Pancreas (tissue), 10 donors: Measurements from ENCODE around the gene GLI2. TPM values are rescaled to one million over a fixed set of nuclear protein-coding genes. Genes with fewer than 3 reads are reported as not detected.

Experiments used
- ATAC-seq, 4 donors: fragments of 200-7000 bp; cut with Tn5 transposase; one replicate each; pipeline versions ENCODE4 v1.8.0 to v1.9.1; 2020; ENCODE audit warnings: mild to moderate bottlenecking in 4 of 4, moderate library complexity in 4 of 4
- DNase-seq, 6 donors: peaks; one replicate each; pipeline ENCODE4 v3.0.0-alpha.2; 2020
- FAIRE-seq: peaks from 2 replicates; lab custom pipeline; 2012; peaks lifted over from hg19 to GRCh38; lab: Jason Lieb, UNC
- H3K27ac ChIP-seq, 4 donors: fragments of 200-600 bp; sonication (generic); 1 replicate in 3 of 4; 2 replicates in 1 of 4; pipeline versions ENCODE4 v1.5.0 to v1.8.0; 2020
- H3K27me3 ChIP-seq, 4 donors: fragments of 200-600 bp; one replicate each; pipeline ENCODE4 v1.8.0; 2021
- H3K36me3 ChIP-seq, 3 donors: fragments of 200-600 bp; sonication (generic) in 1 of 3; one replicate each; pipeline versions ENCODE4 v1.5.0 to v1.8.0; 2020 to 2021
- H3K4me1 ChIP-seq, 3 donors: fragments of 200-600 bp; one replicate each; pipeline ENCODE4 v1.8.0; 2021
- H3K4me3 ChIP-seq, 4 donors: fragments of 200-600 bp; sonication (generic) in 2 of 4; one replicate each; pipeline versions ENCODE4 v1.5.0 to v1.8.0; 2020 to 2021
- H3K9me3 ChIP-seq, 4 donors: fragments of 200-600 bp; one replicate each; pipeline ENCODE4 v1.8.0; 2021
- CTCF ChIP-seq, 4 donors: fragments of 200-600 bp; sonication (generic) in 3 of 4; IDR thresholded peaks; one replicate each; pipeline versions ENCODE4 v1.5.0 to v1.8.0; 2021; ENCODE audit warnings: antibody characterized with exemption in 4 of 4
- WGBS, 2 donors: extraction: QIAGEN DNeasy Blood & Tissue Kit; methylation state at CpG; one replicate each; pipeline ENCODE4 v1.1.7; 2013; 5-methylcytosine and 5-hydroxymethylcytosine counted together
- intact Hi-C, 3 donors: fragments of 100-400 bp; cut with DNase I; formaldehyde crosslinking; loops; one replicate each; pipeline versions ENCODE4 v1.11.1 to v1.14.2; 2022
- polyA plus RNA-seq, 2 donors: library from polyadenylated mRNA; stranded (reverse); fragments of 200-250 nt; gene quantifications; one replicate each; pipeline ENCODE4 v1.2.3, GENCODE V29; 2013
- total RNA-seq, 6 donors: library from RNA; stranded (reverse); fragmentation: NEBNext Ultra II Directional in 4 of 6; extraction: Animal tissue kit (Norgen Biotek cat#: 25700) in 4 of 6; gene quantifications; one replicate each; pipeline versions ENCODE4 v1.2.1 to v1.2.4, GENCODE V29; 2021 to 2023
- donor health status: healthy with polysubstance abuse.
- donor health status: DM: no; HTN: no; CAD: no; lungs with moderate emphysema.
- donor health status: DM: no; HTN: no; CAD: no.
- donor health status: control.
- donor health status: control.
- donor health status: Bipolar disorder and iron deficiency.
- donor health status: DM: yes; HTN: yes; CAD: no.
- donor health status: DM: no; HTN: no; CAD: no.
- donor health status: DM: no; HTN: no; CAD: no.
- donor health status: DM: yes; HTN: yes; CAD: no.

GLI2 gene
- total and polyA plus RNA-seq, 8 donors = 0.14 to 3.2 (median 0.53) TPM

- Histone ChIP-seq H3K4me1 (no peaks in the 10 kb centered on the region), H3K4me3 (no peak overlapping the region), H3K36me3 (no peaks in the 10 kb centered on the region), H3K9me3 (no peaks in the 10 kb centered on the region), H3K27ac (no peak overlapping the region), H3K27me3 (no peaks in the 10 kb centered on the region)
- no peak for DNase-seq
- WGBS, 2 donors = 42 to 46% methylated on average over 5 of the region's 5 CpGs
- FAIRE-seq = no peak
- intact Hi-C loops = no loop called here
- ATAC-seq = no peak
- TF ChIP-seq CTCF (IDR thresholded peaks at IDR 0.05) = no peak
These were observed 26.0 kb upstream of the GLI2 start for GRCh38 chr2:120709608-120710041.

- Histone ChIP-seq H3K27me3 (no peaks in the 10 kb centered on the region), H3K4me1 (no peaks in the 10 kb centered on the region), H3K27ac (no peak overlapping the region), H3K4me3 (no peak overlapping the region), H3K9me3 (no peaks in the 10 kb centered on the region), H3K36me3 (no peaks in the 10 kb centered on the region)
- intact Hi-C loops = no loop called here
- no peak for FAIRE-seq
- no peak for ATAC-seq
- DNase-seq = no peak
- 72% methylated on average over 16 of the region's 16 CpGs for WGBS, 2 donors
- TF ChIP-seq CTCF (IDR thresholded peaks at IDR 0.05) = no peak
These were observed 25.4 kb upstream of the GLI2 start for GRCh38 chr2:120710256-120710655.

GRCh38 chr2:120711694-120712093 lies 24.0 kb upstream of the GLI2 start:
- Histone ChIP-seq H3K4me1 (no peaks in the 10 kb centered on the region), H3K9me3 (no peaks in the 10 kb centered on the region), H3K27ac (no peak overlapping the region), H3K36me3 (no peaks in the 10 kb centered on the region), H3K27me3 (no peaks in the 10 kb centered on the region), H3K4me3 (no peak overlapping the region)
- ATAC-seq (no peak), DNase-seq (no peak), FAIRE-seq (no peak)
- intact Hi-C loops = no loop called here
- WGBS, 2 donors = 83 to 84% methylated on average over 5 of the region's 5 CpGs
- no peak for TF ChIP-seq CTCF (IDR thresholded peaks at IDR 0.05)

GRCh38 chr2:120712180-120712681 lies 23.4 kb upstream of the GLI2 start:
- no peak for TF ChIP-seq CTCF (IDR thresholded peaks at IDR 0.05)
- no peak for DNase-seq
- H3K27me3 ChIP-seq = no peaks in the 10 kb centered on the region
- WGBS, 2 donors = 52 to 69% methylated on average over 7 of the region's 7 CpGs
- no peak overlapping the region for H3K4me3 ChIP-seq
- no peak for FAIRE-seq
- intact Hi-C loops = no loop called here
- H3K36me3 ChIP-seq = no peaks in the 10 kb centered on the region
- no peak overlapping the region for H3K27ac ChIP-seq
- H3K4me1 ChIP-seq = no peaks in the 10 kb centered on the region
- no peaks in the 10 kb centered on the region for H3K9me3 ChIP-seq
- no peak for ATAC-seq

- ATAC-seq (no peak), FAIRE-seq (no peak), DNase-seq (peak in 1 of 6 donors; percentile 40)
- no peaks in the 10 kb centered on the region for H3K4me1 ChIP-seq
- 57 to 74% methylated on average over 8 of the region's 8 CpGs for WGBS, 2 donors
- H3K27me3 ChIP-seq = no peaks in the 10 kb centered on the region
- no peak for TF ChIP-seq CTCF (IDR thresholded peaks at IDR 0.05)
- intact Hi-C loops = no loop called here
- H3K27ac ChIP-seq = no peak overlapping the region
- no peaks in the 10 kb centered on the region for H3K9me3 ChIP-seq
- H3K4me3 ChIP-seq = no peak overlapping the region
- no peaks in the 10 kb centered on the region for H3K36me3 ChIP-seq
These were observed 20.3 kb upstream of the GLI2 start for GRCh38 chr2:120715353-120715752.
